ENCODE measurements around the gene NUDT8. TPM values are rescaled to one million over a fixed set of nuclear protein-coding genes. Genes with fewer than 3 reads are reported as not detected.
"Not testable (repeated sequence)": the region's sequence is repeated elsewhere in the genome, so short reads cannot be mapped to it uniquely, and the experiment has no call there.

The NUDT8 gene
- total RNA-seq, 1 experiment from 2014 or later = 5.3 TPM

- no peak for DNase-seq (ENCODE audit: low spot score)
Observed at GRCh38 chr11:67642173-67643120, 12.7 kb upstream of the NUDT8 start.

GRCh38 chr11:67641338-67642172 is 11.8 kb upstream of the NUDT8 start:
- no peak for DNase-seq (ENCODE audit: low spot score)

GRCh38 chr11:67640758-67641337 is 11.1 kb upstream of the NUDT8 start:
- no peak for DNase-seq (ENCODE audit: low spot score)

- DNase-seq (ENCODE audit: low spot score) = peak; percentile 48
Observed at GRCh38 chr11:67640021-67640757, 10.5 kb upstream of the NUDT8 start.

- no peak for DNase-seq (ENCODE audit: low spot score)
Observed at GRCh38 chr11:67639438-67639859, 9.7 kb upstream of the NUDT8 start, which contains the start of gene TBX10. Gene TBX10, minus strand, starts transcription at chr11:67639763. Its CDS starts 291 bp downstream, at chr11:67639472.

- DNase-seq (ENCODE audit: low spot score) = no peak
Observed at GRCh38 chr11:67638535-67639437, 9.0 kb upstream of the NUDT8 start.

- not testable (repeated sequence) for DNase-seq (ENCODE audit: low spot score)
Observed at GRCh38 chr11:67637441-67637840, 7.7 kb upstream of the NUDT8 start.

GRCh38 chr11:67636962-67637361 is 7.2 kb upstream of the NUDT8 start:
- DNase-seq (ENCODE audit: low spot score) = no peak

GRCh38 chr11:67635231-67635521 is 5.4 kb upstream of the NUDT8 start:
- no peak for DNase-seq (ENCODE audit: low spot score)

- DNase-seq (ENCODE audit: low spot score) = no peak
Observed at GRCh38 chr11:67634366-67635230, 4.9 kb upstream of the NUDT8 start.

- no peak for DNase-seq (ENCODE audit: low spot score)
Observed at GRCh38 chr11:67633758-67634365, 4.1 kb upstream of the NUDT8 start.

GRCh38 chr11:67632982-67633755 is 3.4 kb upstream of the NUDT8 start:
- no peak for DNase-seq (ENCODE audit: low spot score)

- DNase-seq (ENCODE audit: low spot score) = no peak
Observed at GRCh38 chr11:67632175-67632981, 2.6 kb upstream of the NUDT8 start.

- no peak for DNase-seq (ENCODE audit: low spot score)
Observed at GRCh38 chr11:67631853-67632174, 2.1 kb upstream of the NUDT8 start.

- no peak for DNase-seq (ENCODE audit: low spot score)
Observed at GRCh38 chr11:67631411-67631810, 1.7 kb upstream of the NUDT8 start.

GRCh38 chr11:67630943-67631331 is 1.2 kb upstream of the NUDT8 start:
- DNase-seq (ENCODE audit: low spot score) = no peak

GRCh38 chr11:67630228-67630942 is 648 bp upstream of the NUDT8 start:
- DNase-seq (ENCODE audit: low spot score) = peak; percentile 92
